Measurements from ENCODE around the gene IQCE. TPM values are rescaled to one million over a fixed set of nuclear protein-coding genes. Genes with fewer than 3 reads are reported as not detected.
A peak's percentile ranks its signal among the peaks of the same experiment; 100 is the strongest.

Gene IQCE
- total RNA-seq: 10 to 100 TPM in 5 of 9 donors, 1 to 10 TPM in 4; 8.0 to 14.1 (median 10.3) TPM
- polyA plus RNA-seq: 10 to 100 TPM in 1 of 2 donors, 1 to 10 TPM in 1; 5.0 to 10.8 TPM
- long read RNA-seq, donor 1, full-length matches to known transcripts: 2 of 20 reads
- long read RNA-seq, donor 1, partial matches to known transcripts: 9 of 20 reads
- long read RNA-seq, donor 1, other reads (novel, unspliced or antisense): 9 of 20 reads
- long read RNA-seq, donor 2, partial matches to known transcripts: 9 of 15 reads
- long read RNA-seq, donor 2, other reads (novel, unspliced or antisense): 5 of 15 reads
- long read RNA-seq, donor 3, full-length matches to known transcripts: 4 of 15 reads
- long read RNA-seq, donor 3, partial matches to known transcripts: 10 of 15 reads
- long read RNA-seq, donor 3, other reads (novel, unspliced or antisense): 1 of 15 reads

- peak; percentile 40 to 78 (median 72) for ATAC-seq
- H3K4me1 ChIP-seq: peaks cover 0 to 44% (median 29%) of the 10 kb centered on the region in 12 donors
- peak within 1 kb of the TSS in 11 of 12 donors; percentile 27 to 77 (median 66) for H3K27ac ChIP-seq
- peaks cover 0 to 2% (median 0%) of the 10 kb centered on the region in 9 donors for H3K36me3 ChIP-seq
- intact Hi-C loops (cut with DNase I): loop anchor here in 4 of 10 donors (5.0 to 10.0 kb wide), 5 partner anchors 36 to 156 kb away; partner anchors contain the start of genes GRIFIN (in 2 of the 4), TTYH3 (in 2 of the 4) and CHST12 (in 1 of the 4)
- H3K4me3 ChIP-seq: peak within 1 kb of the TSS; percentile 73 to 97 (median 87)
- DNase-seq: peak; percentile 95 to 99 (median 96)
- H3K27me3 ChIP-seq: no peaks in the 10 kb centered on the region
- TF ChIP-seq CTCF (IDR thresholded peaks at IDR 0.05) (no peak), POLR2A (IDR thresholded peaks at IDR 0.05) (peak in 1 of 2 donors; percentile 47)
- 1 to 3% (median 2%) methylated on average over 19 to 66 of the region's 66 CpGs for WGBS, 4 donors
- H3K9me3 ChIP-seq: no peaks in the 10 kb centered on the region
Measured at GRCh38 chr7:2558629-2559282, at the start of gene IQCE. Gene IQCE (plus strand): TSS chr7:2558979. CDS start chr7:2559182, 203 bp downstream.

- Histone ChIP-seq H3K27ac (peak overlapping the region in 4 of 12 donors; percentile 53 to 89 (median 78)), H3K36me3 (no peaks in the 10 kb centered on the region), H3K4me3 (peak overlapping the region in 1 of 12 donors; percentile 25), H3K27me3 (no peaks in the 10 kb centered on the region), H3K9me3 (no peaks in the 10 kb centered on the region), H3K4me1 (peaks cover 8 to 59% (median 47%) of the 10 kb centered on the region in 12 donors)
- 77 to 100% (median 84%) methylated on average over 2 to 23 of the region's 23 CpGs for WGBS, 4 donors
- ATAC-seq (no peak), DNase-seq (no peak)
- TF ChIP-seq POLR2A (IDR thresholded peaks at IDR 0.05): no peak
- TF ChIP-seq CTCF (IDR thresholded peaks at IDR 0.05): no peak
- intact Hi-C loops (cut with DNase I): no loop called here
Measured at GRCh38 chr7:2509298-2509906, 49.4 kb upstream of the IQCE start.

DNA sequence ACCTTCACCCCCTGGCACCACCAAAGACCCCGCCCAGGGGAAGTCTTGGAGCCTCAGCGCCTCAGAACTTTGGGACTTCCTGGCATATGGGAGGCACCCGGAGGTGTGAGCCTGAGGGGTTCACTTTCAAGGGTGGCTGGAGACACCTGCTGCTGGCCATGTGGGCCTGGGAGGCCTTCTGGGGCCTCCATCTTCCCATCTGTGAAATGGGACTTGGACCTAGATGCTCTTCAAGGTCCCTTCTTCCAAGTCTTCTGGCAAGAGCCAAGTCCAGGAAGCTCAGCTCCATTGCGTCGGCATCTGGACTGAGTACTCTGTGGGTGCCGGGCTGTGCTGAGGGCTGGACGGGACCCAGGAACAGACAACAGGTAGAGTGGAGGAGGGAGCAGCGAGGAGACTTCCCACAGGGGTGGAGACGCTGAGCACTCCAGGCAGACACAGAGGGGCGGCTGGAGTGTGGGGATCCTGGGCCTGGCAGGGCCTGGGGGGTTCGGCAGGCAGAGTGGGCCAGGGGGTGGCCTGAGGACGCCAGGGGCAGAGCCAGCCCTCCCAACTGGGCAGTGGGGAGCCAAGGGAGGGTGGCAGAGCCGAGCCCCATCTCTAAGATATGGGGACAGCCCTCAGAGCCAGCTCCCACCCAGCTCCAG, 48.5 kb upstream of the IQCE start:
- ATAC-seq: no peak
- H3K27me3 ChIP-seq: no peaks in the 10 kb centered on the region
- peak overlapping the region in 5 of 12 donors; percentile 52 to 89 (median 65) for H3K27ac ChIP-seq
- H3K9me3 ChIP-seq: no peaks in the 10 kb centered on the region
- TF ChIP-seq POLR2A (IDR thresholded peaks at IDR 0.05): no peak
- TF ChIP-seq CTCF (IDR thresholded peaks at IDR 0.05): no peak
- peaks cover 8 to 59% (median 47%) of the 10 kb centered on the region in 12 donors for H3K4me1 ChIP-seq
- no peak for DNase-seq
- H3K36me3 ChIP-seq: no peaks in the 10 kb centered on the region
- WGBS, 4 donors: 85 to 89% (median 87%) methylated on average over 12 to 13 of the region's 13 CpGs
- intact Hi-C loops (cut with DNase I): no loop called here
- peak overlapping the region in 1 of 12 donors; percentile 29 for H3K4me3 ChIP-seq
